BLaER1 treated with 17β-estradiol and CSF1 and Interleukin-3, amounts not matched to agents 10 nM and 100 nM (cell line): ENCODE measurements around the gene TMEM200B.
"Not testable (repeated sequence)": the region's sequence is repeated elsewhere in the genome, so short reads cannot be mapped to it uniquely, and the experiment has no call there.

Experiments
- H3K27ac ChIP-seq, 11 experiments: shearing (Covaris generic); formaldehyde crosslinking; 2 replicates each; pipeline ENCODE4 v1.8.1; 2022
- H3K27me3 ChIP-seq, 11 experiments: shearing (Covaris generic); formaldehyde crosslinking; 2 replicates each; pipeline ENCODE4 v1.8.1; 2022
- H3K36me3 ChIP-seq, 11 experiments: shearing (Covaris generic); formaldehyde crosslinking; 2 replicates each; pipeline ENCODE4 v1.8.1; 2022
- H3K4me1 ChIP-seq, 10 experiments: shearing (Covaris generic); formaldehyde crosslinking; 2 replicates each; pipeline ENCODE4 v1.8.1; 2022
- H3K4me2 ChIP-seq, 11 experiments: shearing (Covaris generic); formaldehyde crosslinking; 2 replicates each; pipeline ENCODE4 v1.8.1; 2022
- H3K4me3 ChIP-seq, 10 experiments: shearing (Covaris generic); formaldehyde crosslinking; 2 replicates each; pipeline ENCODE4 v1.8.1; 2022
- H3K9ac ChIP-seq, 11 experiments: shearing (Covaris generic); formaldehyde crosslinking; 2 replicates each; pipeline ENCODE4 v1.8.1; 2022
- H3K9me3 ChIP-seq, 11 experiments: shearing (Covaris generic); formaldehyde crosslinking; replicated peaks in 1 of 11; 2 replicates each; pipeline ENCODE4 v1.8.1; 2022
- H4K20me1 ChIP-seq, 11 experiments: shearing (Covaris generic); formaldehyde crosslinking; 2 replicates each; pipeline ENCODE4 v1.8.1; 2022
- Cebpa-rat ChIP-seq, 11 experiments: shearing (Covaris generic); IDR thresholded peaks; 2 replicates each; pipeline ENCODE4 v1.8.1; 2022

TMEM200B gene

GRCh38 chr1:29162476-29163138 lies 38.9 kb upstream of the TMEM200B start:
- Histone ChIP-seq H3K4me1 (peaks cover 17 to 45% (median 32%) of the 10 kb centered on the region in 10 experiments), H3K4me3 (no peak overlapping the region), H3K9me3 (no peaks in the 10 kb centered on the region), H3K27ac (no peak overlapping the region), H3K36me3 (peaks cover 80 to 100% (median 98%) of the 10 kb centered on the region in 11 experiments), H3K9ac (0 out of 22 replicates have a peak overlapping the region, but pooled peaks of 1 of the 11 experiments have one; percentile 34), H3K27me3 (no peaks in the 10 kb centered on the region), H4K20me1 (peaks cover 86 to 100% (median 99%) of the 10 kb centered on the region in 11 experiments), H3K4me2 (no peak overlapping the region)
- no peak for TF ChIP-seq Cebpa-rat (IDR thresholded peaks at IDR 0.05)

DNA sequence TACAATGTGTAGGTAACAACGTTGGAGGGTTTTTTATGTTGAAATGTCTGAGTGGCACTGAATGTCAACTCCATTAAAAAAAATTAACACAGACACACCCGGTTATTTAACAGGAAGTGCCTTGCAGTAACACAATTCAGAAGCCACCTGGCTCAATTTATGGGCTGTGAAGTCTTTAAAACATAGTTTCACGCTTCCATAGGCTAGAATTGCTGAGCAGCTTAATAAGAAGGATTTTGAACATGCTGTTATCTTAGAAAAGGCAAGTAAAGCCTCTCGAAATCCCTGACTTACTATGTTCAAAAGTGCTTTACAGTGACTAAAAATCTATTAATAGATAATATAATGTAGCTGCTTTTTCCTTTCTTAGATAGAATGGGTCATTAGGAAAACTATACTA lies 38.3 kb upstream of the TMEM200B start:
- Histone ChIP-seq H3K4me1 (peaks cover 12 to 45% (median 26%) of the 10 kb centered on the region in 10 experiments), H3K27ac (no peak overlapping the region), H3K4me3 (no peak overlapping the region), H3K9ac (peak overlapping the region in 1 of 11 experiments; percentile 5; a peak in 1 of 22 replicates), H3K4me2 (no peak overlapping the region; a peak in 1 of 22 replicates), H3K27me3 (no peaks in the 10 kb centered on the region), H3K9me3 (no peaks in the 10 kb centered on the region), H4K20me1 (peaks cover 84 to 100% (median 99%) of the 10 kb centered on the region in 11 experiments), H3K36me3 (peaks cover 80 to 100% (median 98%) of the 10 kb centered on the region in 11 experiments)
- TF ChIP-seq Cebpa-rat (IDR thresholded peaks at IDR 0.05) = no peak

GRCh38 chr1:29159773-29160172 lies 36.1 kb upstream of the TMEM200B start:
- Histone ChIP-seq H3K9ac (no peak overlapping the region), H3K4me2 (peak overlapping the region in 1 of 11 experiments; percentile 30; a peak in 1 of 22 replicates), H3K4me3 (no peak overlapping the region), H3K9me3 (no peaks in the 10 kb centered on the region), H3K4me1 (peaks cover 0 to 38% (median 11%) of the 10 kb centered on the region in 10 experiments; a peak in 16 of 20 replicates), H3K27ac (no peak overlapping the region), H3K27me3 (no peaks in the 10 kb centered on the region), H3K36me3 (peaks cover 80 to 100% (median 98%) of the 10 kb centered on the region in 11 experiments), H4K20me1 (peaks cover 84 to 100% (median 99%) of the 10 kb centered on the region in 11 experiments)
- TF ChIP-seq Cebpa-rat (IDR thresholded peaks at IDR 0.05) = no peak

GRCh38 chr1:29157269-29157601 lies 33.5 kb upstream of the TMEM200B start:
- H3K36me3 ChIP-seq = peaks cover 87 to 100% (median 98%) of the 10 kb centered on the region in 11 experiments
- no peak overlapping the region for H3K4me3 ChIP-seq
- H3K27me3 ChIP-seq = no peaks in the 10 kb centered on the region
- no peak for TF ChIP-seq Cebpa-rat (IDR thresholded peaks at IDR 0.05)
- H3K4me1 ChIP-seq = peaks cover 0 to 26% (median 5%) of the 10 kb centered on the region in 10 experiments; a peak in 15 of 20 replicates
- H3K27ac ChIP-seq = no peak overlapping the region
- no peak overlapping the region for H3K9ac ChIP-seq
- H4K20me1 ChIP-seq = peaks cover 75 to 100% (median 97%) of the 10 kb centered on the region in 11 experiments
- no peak overlapping the region for H3K4me2 ChIP-seq
- H3K9me3 ChIP-seq = no peaks in the 10 kb centered on the region

DNA sequence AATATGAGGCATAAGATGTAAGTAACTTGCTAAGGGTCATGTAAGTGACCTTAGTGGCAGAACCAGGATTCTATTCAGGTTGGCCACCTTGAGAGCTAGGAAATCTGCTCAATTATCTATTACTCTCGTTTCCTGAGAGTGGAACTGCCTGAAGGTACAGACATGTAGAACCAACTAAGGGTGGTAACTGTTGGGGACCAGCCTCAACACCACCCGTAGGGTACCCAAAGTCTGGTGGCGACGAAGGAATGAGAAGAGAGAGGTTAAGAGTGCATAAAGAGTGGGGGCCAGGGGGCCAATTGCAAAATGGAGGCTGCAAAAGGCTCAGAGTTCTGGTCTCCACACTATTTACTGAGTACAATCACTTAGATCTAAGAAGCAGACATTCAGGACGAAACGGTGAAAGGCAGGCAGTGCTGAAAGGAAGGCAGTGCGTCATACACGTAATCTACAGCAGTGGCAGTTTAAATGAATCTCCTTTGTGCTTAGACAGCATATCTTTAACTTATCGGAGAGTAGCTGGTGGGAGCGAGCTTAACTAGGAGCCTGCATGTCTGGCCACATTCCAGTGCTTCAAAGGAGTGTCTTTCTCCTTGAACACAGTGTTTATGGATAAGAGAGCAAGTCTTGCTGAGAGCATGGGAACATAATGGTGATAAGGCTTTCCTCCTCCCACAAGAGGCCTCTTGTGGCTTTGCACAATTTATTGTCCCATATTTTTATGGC lies 33.0 kb upstream of the TMEM200B start:
- Histone ChIP-seq H3K27me3 (no peaks in the 10 kb centered on the region), H3K9me3 (no peaks in the 10 kb centered on the region), H3K9ac (no peak overlapping the region), H4K20me1 (peaks cover 75 to 100% (median 97%) of the 10 kb centered on the region in 11 experiments), H3K4me1 (peaks cover 0 to 21% (median 2%) of the 10 kb centered on the region in 10 experiments; a peak in 12 of 20 replicates), H3K36me3 (peaks cover 89 to 100% (median 99%) of the 10 kb centered on the region in 11 experiments), H3K27ac (no peak overlapping the region), H3K4me2 (no peak overlapping the region), H3K4me3 (no peak overlapping the region)
- TF ChIP-seq Cebpa-rat (IDR thresholded peaks at IDR 0.05) = no peak

GRCh38 chr1:29152046-29152805 lies 28.5 kb upstream of the TMEM200B start:
- peaks cover 100% of the 10 kb centered on the region in 11 experiments for H3K36me3 ChIP-seq
- no peaks in the 10 kb centered on the region for H3K9me3 ChIP-seq
- no peak overlapping the region for H3K4me2 ChIP-seq
- no peak for TF ChIP-seq Cebpa-rat (IDR thresholded peaks at IDR 0.05)
- H4K20me1 ChIP-seq = peaks cover 77 to 100% (median 96%) of the 10 kb centered on the region in 11 experiments; a peak in 20 of 22 replicates
- no peak overlapping the region for H3K27ac ChIP-seq
- H3K4me1 ChIP-seq = no peaks in the 10 kb centered on the region
- no peak overlapping the region for H3K9ac ChIP-seq
- H3K4me3 ChIP-seq = no peak overlapping the region
- H3K27me3 ChIP-seq = no peaks in the 10 kb centered on the region

- not testable (repeated sequence) for H3K27ac ChIP-seq, H3K4me3 ChIP-seq, H3K27me3 ChIP-seq, H3K9ac ChIP-seq, H3K4me2 ChIP-seq, H3K4me1 ChIP-seq, H3K9me3 ChIP-seq
- Histone ChIP-seq H3K36me3 (peaks cover 100% of the 10 kb centered on the region in 11 experiments), H4K20me1 (peaks cover 71 to 100% (median 94%) of the 10 kb centered on the region in 11 experiments; a peak in 21 of 22 replicates)
These were observed 26.6 kb upstream of the TMEM200B start for GRCh38 chr1:29150346-29150745.

DNA sequence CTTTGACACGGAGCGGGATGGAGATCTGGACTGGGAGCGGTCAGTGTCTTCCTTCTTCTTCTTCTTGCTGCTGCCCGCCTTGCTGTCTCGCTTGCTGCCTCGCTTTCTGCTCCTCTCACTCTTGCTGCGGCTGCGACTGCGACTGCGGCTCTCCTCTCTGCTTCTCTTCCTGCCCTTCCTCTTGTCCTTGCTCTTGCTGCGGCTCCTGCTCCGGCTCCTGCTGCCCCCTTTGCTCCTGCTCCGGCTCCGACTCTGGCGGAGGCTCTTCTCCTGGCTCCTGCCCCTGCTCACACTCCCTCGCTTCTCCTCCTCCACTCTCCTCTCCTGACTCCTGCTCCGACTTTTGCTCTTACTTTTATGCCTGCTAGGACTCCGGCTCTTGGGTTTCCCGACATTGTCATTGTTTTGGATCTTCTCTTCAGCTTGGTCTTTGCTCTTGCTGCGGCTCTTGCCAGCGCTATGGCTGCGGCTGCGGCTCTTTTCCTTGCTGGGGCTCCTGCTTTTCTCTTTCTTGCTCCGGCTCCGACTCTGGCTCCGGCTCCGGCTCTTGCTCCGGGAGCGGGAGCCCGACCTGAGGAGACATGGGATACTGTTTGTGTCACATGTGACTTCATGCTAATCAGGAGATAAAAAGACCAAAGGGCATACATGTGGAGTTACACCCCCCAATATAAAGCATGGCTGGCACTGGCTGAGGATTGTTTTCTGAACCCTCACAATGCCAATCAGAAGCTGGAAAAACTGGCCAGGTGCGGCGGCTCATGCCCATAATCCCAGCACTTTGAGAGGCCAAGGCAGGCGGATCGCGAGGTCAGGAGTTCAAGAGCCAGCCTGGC lies 25.2 kb upstream of the TMEM200B start:
- H3K9ac ChIP-seq = no peak overlapping the region
- H3K27ac ChIP-seq = no peak overlapping the region
- H3K9me3 ChIP-seq = no peaks in the 10 kb centered on the region
- no peaks in the 10 kb centered on the region for H3K27me3 ChIP-seq
- H3K4me1 ChIP-seq = no peaks in the 10 kb centered on the region
- no peak overlapping the region for H3K4me2 ChIP-seq
- TF ChIP-seq Cebpa-rat (IDR thresholded peaks at IDR 0.05) = no peak
- peaks cover 90 to 98% (median 93%) of the 10 kb centered on the region in 11 experiments for H3K36me3 ChIP-seq
- peaks cover 56 to 95% (median 87%) of the 10 kb centered on the region in 11 experiments; a peak in 21 of 22 replicates for H4K20me1 ChIP-seq
- H3K4me3 ChIP-seq = no peak overlapping the region
